ELR (cell line): ENCODE results near the gene CCDC71L.

Experiments used
- DNase-seq: peaks from one replicate; pipeline ENCODE4 v3.0.0-alpha.2; 2015; ENCODE audit warnings: low read depth

CCDC71L gene

GRCh38 chr7:106625678-106626301 lies 35.2 kb downstream of the CCDC71L start:
- DNase-seq = no peak

- DNase-seq = peak; percentile 89
Observed at GRCh38 chr7:106623853-106624252, 37.1 kb downstream of the CCDC71L start.

GRCh38 chr7:106623315-106623660 lies 37.7 kb downstream of the CCDC71L start:
- no peak for DNase-seq

GRCh38 chr7:106622654-106623314 lies 38.2 kb downstream of the CCDC71L start:
- DNase-seq = no peak

GRCh38 chr7:106621393-106622132 lies 39.4 kb downstream of the CCDC71L start:
- DNase-seq = no peak

GRCh38 chr7:106620676-106621075 lies 40.3 kb downstream of the CCDC71L start:
- no peak for DNase-seq

- no peak for DNase-seq
Observed at GRCh38 chr7:106620034-106620433, 40.9 kb downstream of the CCDC71L start.

- DNase-seq = no peak
Observed at GRCh38 chr7:106619213-106619612, 41.7 kb downstream of the CCDC71L start.

- no peak for DNase-seq
Observed at GRCh38 chr7:106618480-106618879, 42.5 kb downstream of the CCDC71L start.

- no peak for DNase-seq
Observed at GRCh38 chr7:106617860-106618259, 43.1 kb downstream of the CCDC71L start.

GRCh38 chr7:106616708-106617051 lies 44.3 kb downstream of the CCDC71L start:
- DNase-seq = peak; percentile 44

GRCh38 chr7:106615808-106616707 lies 44.9 kb downstream of the CCDC71L start:
- no peak for DNase-seq

GRCh38 chr7:106614751-106615150 lies 46.2 kb downstream of the CCDC71L start:
- DNase-seq = no peak

GRCh38 chr7:106613848-106614560 lies 47.0 kb downstream of the CCDC71L start:
- peak; percentile 22 for DNase-seq

- DNase-seq = no peak
Observed at GRCh38 chr7:106613279-106613678, 47.7 kb downstream of the CCDC71L start.

GRCh38 chr7:106612432-106612831 lies 48.5 kb downstream of the CCDC71L start:
- DNase-seq = no peak

- DNase-seq = peak; percentile 52
Observed at GRCh38 chr7:106611911-106612310, 49.0 kb downstream of the CCDC71L start.

GRCh38 chr7:106610996-106611886 lies 49.7 kb downstream of the CCDC71L start:
- DNase-seq = peak; percentile 14

- peak; percentile 92 for DNase-seq
Observed at GRCh38 chr7:106609416-106609815, 51.5 kb downstream of the CCDC71L start.

- DNase-seq = no peak
Observed at GRCh38 chr7:106608661-106609060, 52.3 kb downstream of the CCDC71L start.
